Nephron (organoid): Measurements from ENCODE around the gene PDE3A.

Source experiments
- H3K27ac Mint-ChIP-seq, 3 experiments: 2 replicates each; pipeline ENCODE4 v1.8.0; 2020; ENCODE audit warnings: mixed read lengths in 3 of 3, mild to moderate bottlenecking in 2 of 3, moderate library complexity in 1 of 3
- H3K27me3 Mint-ChIP-seq: 2 replicates; pipeline ENCODE4 v1.8.0; 2021; ENCODE audit warnings: low read depth, mild to moderate bottlenecking, moderate library complexity, mixed read lengths
- H3K36me3 Mint-ChIP-seq: 2 replicates; pipeline ENCODE4 v1.8.0; 2020; ENCODE audit warnings: low read depth, mixed read lengths
- H3K4me1 Mint-ChIP-seq: 2 replicates; pipeline ENCODE4 v1.8.0; 2020; ENCODE audit warnings: mixed read lengths
- H3K4me3 Mint-ChIP-seq, 3 experiments: 2 replicates each; pipeline ENCODE4 v1.8.0; 2020; ENCODE audit warnings: mild to moderate bottlenecking in 3 of 3, mixed read lengths in 3 of 3, moderate library complexity in 2 of 3
- H3K9me3 Mint-ChIP-seq: 2 replicates; pipeline ENCODE4 v1.8.0; 2020; ENCODE audit warnings: mixed read lengths
- TF ChIP-seq, protein P1 (sequence below), 3 experiments: fragments of 200-600 bp; sonication (generic); IDR thresholded peaks; one replicate each; pipeline ENCODE4 v1.5.0; 2021; ENCODE audit warnings: antibody characterized with exemption in 3 of 3; ENCODE audit not compliant: unreplicated experiment in 3 of 3

The PDE3A gene

GRCh38 chr12:20731274-20731673, 362.9 kb downstream of the PDE3A start:
- Mint-ChIP-seq H3K36me3 (no peaks in the 10 kb centered on the region), H3K27me3 (peaks cover 5% of the 10 kb centered on the region), H3K9me3 (no peaks in the 10 kb centered on the region), H3K4me1 (no peaks in the 10 kb centered on the region), H3K27ac (no peak overlapping the region), H3K4me3 (no peak overlapping the region)
- TF ChIP-seq, protein P1, sequence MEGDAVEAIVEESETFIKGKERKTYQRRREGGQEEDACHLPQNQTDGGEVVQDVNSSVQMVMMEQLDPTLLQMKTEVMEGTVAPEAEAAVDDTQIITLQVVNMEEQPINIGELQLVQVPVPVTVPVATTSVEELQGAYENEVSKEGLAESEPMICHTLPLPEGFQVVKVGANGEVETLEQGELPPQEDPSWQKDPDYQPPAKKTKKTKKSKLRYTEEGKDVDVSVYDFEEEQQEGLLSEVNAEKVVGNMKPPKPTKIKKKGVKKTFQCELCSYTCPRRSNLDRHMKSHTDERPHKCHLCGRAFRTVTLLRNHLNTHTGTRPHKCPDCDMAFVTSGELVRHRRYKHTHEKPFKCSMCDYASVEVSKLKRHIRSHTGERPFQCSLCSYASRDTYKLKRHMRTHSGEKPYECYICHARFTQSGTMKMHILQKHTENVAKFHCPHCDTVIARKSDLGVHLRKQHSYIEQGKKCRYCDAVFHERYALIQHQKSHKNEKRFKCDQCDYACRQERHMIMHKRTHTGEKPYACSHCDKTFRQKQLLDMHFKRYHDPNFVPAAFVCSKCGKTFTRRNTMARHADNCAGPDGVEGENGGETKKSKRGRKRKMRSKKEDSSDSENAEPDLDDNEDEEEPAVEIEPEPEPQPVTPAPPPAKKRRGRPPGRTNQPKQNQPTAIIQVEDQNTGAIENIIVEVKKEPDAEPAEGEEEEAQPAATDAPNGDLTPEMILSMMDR (IDR thresholded peaks at IDR 0.05; ENCODE audit: unreplicated experiment in 3 of 3): no peak
